Bronchial epithelial cell (primary cell): ENCODE data around the gene TMC5. TPM values are rescaled to one million over a fixed set of nuclear protein-coding genes. Genes with fewer than 3 reads are reported as not detected.
"Not testable (repeated sequence)": the region's sequence is repeated elsewhere in the genome, so short reads cannot be mapped to it uniquely, and the experiment has no call there.

Source experiments
- DNase-seq: peaks from one replicate; pipeline ENCODE4 v3.0.0-alpha.2; 2010; ENCODE audit warnings: low read depth
- FAIRE-seq: peaks from 2 replicates; lab custom pipeline; 2011; peaks lifted over from hg19 to GRCh38; lab: Jason Lieb, UNC
- H3K27me3 ChIP-seq: 2 replicates; pipeline ENCODE4 v1.5.1; 2011; ENCODE audit warnings: low read length; ENCODE audit not compliant: control insufficient read depth, insufficient read depth
- H3K36me3 ChIP-seq: 2 replicates; pipeline ENCODE4 v1.5.1; 2011; ENCODE audit warnings: low read length; ENCODE audit not compliant: control insufficient read depth, insufficient read depth
- H3K4me3 ChIP-seq: 2 replicates; pipeline ENCODE4 v1.5.1; 2011; ENCODE audit warnings: mild to moderate bottlenecking, low read depth, low read length, control low read depth
- total RNA-seq: library from RNA; depleted of rRNA; stranded (reverse); fragments of >200 nt; gene quantifications from 2 replicates; pipeline ENCODE4 v1.2.1, GENCODE V29; 2014
- TF ChIP-seq, protein P1 (sequence below): IDR thresholded peaks from 2 replicates; pipeline ENCODE4 v1.5.1; 2011; ENCODE audit warnings: mild to moderate bottlenecking, moderate library complexity, low read length, control low read depth, inconsistent platforms; ENCODE audit not compliant: insufficient read depth, severe bottlenecking

Gene TMC5
- total RNA-seq, 1 donor from 2014 or later = 0.26 TPM

DNA sequence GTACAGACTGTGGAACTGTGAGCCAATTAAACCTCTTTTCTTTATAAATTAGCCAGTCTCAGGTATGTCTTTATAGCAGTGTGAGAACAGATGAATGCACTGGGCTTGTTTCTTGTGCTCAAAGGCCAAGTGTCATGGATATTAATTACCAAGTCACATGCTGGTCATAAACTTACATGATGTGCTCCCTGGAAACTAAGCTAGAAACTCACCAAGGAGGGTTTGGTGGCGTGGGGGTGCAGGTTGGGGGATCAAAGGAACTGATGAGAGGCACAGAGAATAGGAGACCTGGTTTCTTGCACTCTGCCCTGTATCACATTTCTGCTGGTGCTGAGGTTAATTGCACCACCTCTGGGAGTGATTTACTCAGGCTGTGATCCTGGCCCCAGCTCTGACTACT lies 31.2 kb upstream of the TMC5 start:
- TF ChIP-seq, protein P1, sequence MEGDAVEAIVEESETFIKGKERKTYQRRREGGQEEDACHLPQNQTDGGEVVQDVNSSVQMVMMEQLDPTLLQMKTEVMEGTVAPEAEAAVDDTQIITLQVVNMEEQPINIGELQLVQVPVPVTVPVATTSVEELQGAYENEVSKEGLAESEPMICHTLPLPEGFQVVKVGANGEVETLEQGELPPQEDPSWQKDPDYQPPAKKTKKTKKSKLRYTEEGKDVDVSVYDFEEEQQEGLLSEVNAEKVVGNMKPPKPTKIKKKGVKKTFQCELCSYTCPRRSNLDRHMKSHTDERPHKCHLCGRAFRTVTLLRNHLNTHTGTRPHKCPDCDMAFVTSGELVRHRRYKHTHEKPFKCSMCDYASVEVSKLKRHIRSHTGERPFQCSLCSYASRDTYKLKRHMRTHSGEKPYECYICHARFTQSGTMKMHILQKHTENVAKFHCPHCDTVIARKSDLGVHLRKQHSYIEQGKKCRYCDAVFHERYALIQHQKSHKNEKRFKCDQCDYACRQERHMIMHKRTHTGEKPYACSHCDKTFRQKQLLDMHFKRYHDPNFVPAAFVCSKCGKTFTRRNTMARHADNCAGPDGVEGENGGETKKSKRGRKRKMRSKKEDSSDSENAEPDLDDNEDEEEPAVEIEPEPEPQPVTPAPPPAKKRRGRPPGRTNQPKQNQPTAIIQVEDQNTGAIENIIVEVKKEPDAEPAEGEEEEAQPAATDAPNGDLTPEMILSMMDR = no peak
- H3K36me3 ChIP-seq = no peaks in the 10 kb centered on the region
- FAIRE-seq (no peak), DNase-seq (no peak)
- no peaks in the 10 kb centered on the region for H3K27me3 ChIP-seq
- no peak overlapping the region for H3K4me3 ChIP-seq

DNA sequence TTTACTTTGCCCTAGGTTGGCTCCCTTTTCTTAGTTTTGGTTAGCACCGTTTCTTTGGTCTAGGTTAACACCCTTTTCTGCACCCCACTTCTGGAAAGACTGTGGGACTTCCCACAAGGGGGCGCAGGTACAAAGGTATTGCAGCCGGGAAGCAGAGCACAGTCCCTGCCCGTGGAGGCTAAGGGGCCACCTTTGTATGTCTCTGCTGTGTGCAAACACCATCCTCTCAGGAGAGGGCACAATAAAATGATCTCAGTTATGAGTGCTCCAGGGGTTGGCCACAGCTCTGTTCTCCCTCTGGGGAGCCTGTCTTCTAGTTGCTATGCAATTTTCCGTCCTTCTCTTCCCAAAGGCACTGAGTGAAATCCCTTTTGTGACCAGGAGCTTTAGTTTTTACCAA lies 28.4 kb upstream of the TMC5 start:
- TF ChIP-seq, protein P1 = peak; percentile 85
- peak; percentile 56 for DNase-seq

DNA sequence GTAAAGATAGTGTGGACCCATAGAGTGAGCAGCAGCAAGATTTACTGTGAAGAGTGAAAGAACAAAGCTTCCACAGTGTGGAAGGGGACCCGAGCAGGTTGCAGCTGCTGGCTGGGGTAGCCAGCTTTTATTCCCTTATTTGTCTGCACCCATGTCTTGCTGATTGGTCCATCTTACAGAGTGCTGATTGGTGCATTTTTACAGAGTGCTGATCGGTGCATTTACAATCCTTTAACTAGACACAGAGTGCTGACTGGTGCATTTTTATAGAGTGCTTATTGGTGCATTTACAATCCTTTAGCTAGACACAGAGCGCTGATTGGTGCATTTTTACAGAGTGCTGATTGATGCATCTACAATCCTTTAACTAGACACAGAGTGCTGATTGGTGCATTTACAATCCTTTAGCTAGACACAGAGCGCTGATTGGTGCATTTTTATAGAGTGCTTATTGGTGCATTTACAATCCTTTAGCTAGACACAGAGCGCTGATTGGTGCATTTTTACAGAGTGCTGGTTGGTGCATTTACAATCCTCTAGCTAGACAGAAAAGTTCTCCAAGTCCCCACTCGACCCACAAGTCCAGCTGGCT lies 26.4 kb upstream of the TMC5 start:
- H3K4me3 ChIP-seq, H3K27me3 ChIP-seq, FAIRE-seq, DNase-seq, H3K36me3 ChIP-seq: not testable (repeated sequence)

More for the DNA sequence above, 28.4 kb upstream of the TMC5 start:
- H3K4me3 ChIP-seq = no peak overlapping the region
- no peak for FAIRE-seq
- no peaks in the 10 kb centered on the region for H3K27me3 ChIP-seq
- no peaks in the 10 kb centered on the region for H3K36me3 ChIP-seq

DNA sequence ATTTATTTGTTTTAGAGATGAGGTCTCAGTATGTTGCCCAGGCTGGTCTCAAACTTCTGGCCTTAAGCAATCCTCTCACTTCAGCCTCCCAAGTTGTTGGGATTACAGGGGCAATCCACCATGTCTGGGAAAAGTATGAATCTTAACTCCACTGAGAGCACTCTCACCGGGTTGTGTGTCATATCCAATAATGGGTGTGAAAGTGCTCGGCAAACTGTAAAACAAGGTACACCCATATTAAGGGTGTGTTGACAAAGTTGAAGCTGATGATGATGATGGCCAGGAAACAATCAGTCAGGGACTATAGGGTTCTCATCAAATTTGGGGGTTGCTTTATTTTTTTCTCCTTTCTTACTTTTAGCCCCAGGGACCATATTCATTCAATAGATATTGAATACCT lies 25.3 kb upstream of the TMC5 start:
- Histone ChIP-seq H3K27me3 (no peaks in the 10 kb centered on the region), H3K36me3 (no peaks in the 10 kb centered on the region), H3K4me3 (no peak overlapping the region)
- DNase-seq (no peak), FAIRE-seq (no peak)
- TF ChIP-seq, protein P1 = no peak

DNA sequence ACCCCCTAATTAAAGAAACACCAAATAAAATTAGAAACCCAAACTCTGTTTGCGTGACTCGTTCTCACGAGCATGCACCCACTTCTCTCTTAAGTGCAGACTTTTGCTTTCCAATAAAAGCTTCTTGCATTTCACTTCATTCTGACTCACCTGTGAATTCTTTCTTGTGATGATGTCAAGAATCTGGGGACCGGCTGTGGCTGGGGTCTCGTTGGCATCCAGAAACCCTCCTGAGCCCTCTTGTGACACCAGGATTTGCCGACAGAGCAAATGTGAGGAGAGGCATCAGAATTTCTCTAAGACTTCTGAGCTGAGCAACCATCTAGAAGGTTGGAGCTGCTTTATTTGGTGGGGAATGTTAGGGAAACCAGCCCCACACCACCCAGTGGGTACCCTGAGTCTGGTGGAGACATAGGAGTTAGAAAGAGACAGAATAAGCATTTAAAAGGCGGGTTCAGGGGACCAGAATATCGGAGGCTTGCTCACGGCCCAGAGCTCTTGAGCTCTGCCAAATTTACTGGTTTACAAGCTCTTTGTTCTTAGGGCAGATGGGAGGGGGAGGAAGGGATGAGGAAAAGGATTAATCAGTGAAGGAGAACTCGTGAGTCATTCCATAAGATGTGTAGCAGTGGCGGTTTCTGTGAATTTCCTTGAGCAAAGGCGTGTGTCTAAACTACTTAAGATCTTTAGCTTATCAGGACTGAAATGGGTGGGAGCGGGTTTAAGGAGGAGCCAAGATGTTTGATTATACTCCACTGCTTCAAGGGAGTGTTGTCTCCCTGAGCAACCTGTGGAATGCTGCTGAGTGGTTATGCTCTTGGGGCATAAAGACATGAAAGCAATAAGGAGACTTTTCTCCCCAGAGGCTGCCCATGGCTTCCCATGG lies 24.2 kb upstream of the TMC5 start:
- Histone ChIP-seq H3K36me3 (no peaks in the 10 kb centered on the region), H3K4me3 (peak overlapping the region; percentile 7), H3K27me3 (no peaks in the 10 kb centered on the region)
- TF ChIP-seq, protein P1 = no peak
- FAIRE-seq (no peak), DNase-seq (peak; percentile 89)

DNA sequence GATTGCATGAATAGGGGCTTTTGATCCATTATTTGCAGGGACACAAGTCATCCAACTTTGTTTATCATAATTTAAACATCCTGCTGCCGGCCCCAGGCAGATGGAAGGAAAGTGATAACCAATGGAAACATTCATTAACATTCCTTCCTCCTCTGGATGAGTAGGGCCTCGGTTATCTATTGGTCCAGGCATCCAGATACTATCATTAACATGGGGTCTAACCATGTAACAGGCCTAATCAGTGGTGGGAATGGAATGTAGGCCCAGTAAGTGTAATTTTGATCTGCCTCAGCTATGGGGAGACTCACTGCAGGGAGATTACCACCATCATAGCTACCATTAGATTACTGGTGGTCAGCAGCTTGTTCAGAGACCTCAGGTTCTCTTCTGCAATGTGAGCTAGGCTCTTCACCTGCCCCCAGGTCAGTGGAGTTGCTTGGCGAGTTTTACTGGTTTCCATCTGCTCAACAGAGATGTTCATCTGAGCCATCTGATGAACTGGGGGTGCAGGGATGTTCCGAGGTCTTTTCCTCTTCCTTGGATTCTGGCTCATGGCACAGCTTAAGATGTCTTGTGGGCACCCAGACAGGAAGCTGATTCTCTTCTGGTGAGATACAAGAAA lies 21.9 kb upstream of the TMC5 start:
- not testable (repeated sequence) for H3K36me3 ChIP-seq, H3K4me3 ChIP-seq, DNase-seq, H3K27me3 ChIP-seq, FAIRE-seq
